Measurements from ENCODE around the gene NOX3. TPM values are rescaled to one million over a fixed set of nuclear protein-coding genes. Genes with fewer than 3 reads are reported as not detected.

Gene NOX3
- total and polyA plus RNA-seq, 10 of the 15 experiments (the other 5 are each of a cell fraction or from before 2014, with no cell fraction given): not detected

GRCh38 chr6:155352811-155353210 is 102.8 kb downstream of the NOX3 start:
- H3K27me3 ChIP-seq (replicated peaks in 1 of 2; ENCODE audit: control insufficient read depth in 2 of 2, insufficient read depth in 2 of 2, low read length in 1 of 2): no peaks in the 10 kb centered on the region
- TF ChIP-seq EED (IDR thresholded peaks at IDR 0.05; ENCODE audit: low read depth) (peak; percentile 69), NFIC (IDR thresholded peaks at IDR 0.05; ENCODE audit: low read depth, low read length) (no peak)
- ATAC-seq (peak; percentile 9; the same call in 2 of the 3 replicates), FAIRE-seq (no peak), DNase-seq (ENCODE audit: low read depth, low spot score) (no peak)
- in situ Hi-C loops (cut with MboI) (no loop called here), intact Hi-C loops (cut with micrococcal nuclease; ENCODE audit: unreplicated experiment) (loop anchor here (5.0 kb wide), 1 partner anchor 1344 kb away; no protein-coding TSS in a partner anchor)
- H3K79me2 ChIP-seq (ENCODE audit: control insufficient read depth, insufficient read depth, low read length): no peaks in the 10 kb centered on the region
- peak overlapping the region; percentile 50; the same call in 1 of the 2 replicates for H3K9ac ChIP-seq (ENCODE audit: control insufficient read depth, insufficient read depth, low read length)
- ChIA-PET RAD21 (ENCODE audit: unreplicated experiment) (interaction anchor here (0.8 to 1.5 kb wide), 4 partner anchors 24 to 65 kb away, joined by 3 to 10 read pairs (median 3); partner anchors contain the start of gene TFB1M), CTCF (interaction anchor here (1.5 kb wide), 1 partner anchor 25 kb away, joined by 6 read pairs; no protein-coding TSS in a partner anchor), SMC1A (ENCODE audit: uncharacterized antibody, unreplicated experiment) (interaction anchor here (0.7 to 5.4 kb wide), 5 partner anchors 10 to 176 kb away, joined by 3 to 26 read pairs (median 5); no protein-coding TSS in a partner anchor), POLR2A (interaction anchor here (0.9 kb wide), 1 partner anchor 66 kb away, joined by 6 read pairs; no protein-coding TSS in a partner anchor)
- H3K27ac ChIP-seq (ENCODE audit: control insufficient read depth, insufficient read depth): peak overlapping the region; percentile 81
- peaks cover 55% of the 10 kb centered on the region for H3K9me3 ChIP-seq (replicated peaks; ENCODE audit: control insufficient read depth, insufficient read depth, low read length)
- H3K4me1 ChIP-seq (ENCODE audit: control insufficient read depth, insufficient read depth, low read length): peaks cover 47% of the 10 kb centered on the region
- H4K20me1 ChIP-seq (ENCODE audit: control insufficient read depth, insufficient read depth): no peaks in the 10 kb centered on the region
- peak overlapping the region; percentile 38; the same call in 1 of the 2 replicates for H3K4me2 ChIP-seq (ENCODE audit: control insufficient read depth, insufficient read depth)
- no peak overlapping the region; the same call in 1 of the 2 replicates for H2AFZ ChIP-seq (ENCODE audit: control insufficient read depth, low read depth, low read length)
- no peak overlapping the region; the same call in 1 of the 2 replicates for H3K4me3 ChIP-seq
- BruUV-seq (replicated peaks): no TSS peak
- no peaks in the 10 kb centered on the region for H3K36me3 ChIP-seq (ENCODE audit: control insufficient read depth in 2 of 2, insufficient read depth in 2 of 2, low read length in 1 of 2)

GRCh38 chr6:155352130-155352420 is 103.6 kb downstream of the NOX3 start:
- Histone ChIP-seq H4K20me1 (ENCODE audit: control insufficient read depth, insufficient read depth) (no peaks in the 10 kb centered on the region), H3K9me3 (replicated peaks; ENCODE audit: control insufficient read depth, insufficient read depth, low read length) (peaks cover 62% of the 10 kb centered on the region), H3K27me3 (replicated peaks in 1 of 2; ENCODE audit: control insufficient read depth in 2 of 2, insufficient read depth in 2 of 2, low read length in 1 of 2) (no peaks in the 10 kb centered on the region), H3K36me3 (ENCODE audit: control insufficient read depth in 2 of 2, insufficient read depth in 2 of 2, low read length in 1 of 2) (no peaks in the 10 kb centered on the region), H3K4me1 (ENCODE audit: control insufficient read depth, insufficient read depth, low read length) (peaks cover 47% of the 10 kb centered on the region), H3K4me2 (ENCODE audit: control insufficient read depth, insufficient read depth) (peak overlapping the region; percentile 38), H3K9ac (ENCODE audit: control insufficient read depth, insufficient read depth, low read length) (peak overlapping the region; percentile 50), H3K27ac (ENCODE audit: control insufficient read depth, insufficient read depth) (peak overlapping the region; percentile 81), H3K79me2 (ENCODE audit: control insufficient read depth, insufficient read depth, low read length) (no peaks in the 10 kb centered on the region), H3K4me3 (no peak overlapping the region), H2AFZ (ENCODE audit: control insufficient read depth, low read depth, low read length) (no peak overlapping the region)
- intact Hi-C loops (cut with micrococcal nuclease; ENCODE audit: unreplicated experiment) (loop anchor here (5.0 kb wide), 1 partner anchor 1345 kb away; no protein-coding TSS in a partner anchor), in situ Hi-C loops (cut with MboI) (no loop called here)
- FAIRE-seq (no peak), DNase-seq (ENCODE audit: low read depth, low spot score) (no peak), ATAC-seq (no peak; the same call in 2 of the 3 replicates)
- ChIA-PET CTCF (interaction anchor here (0.8 to 1.5 kb wide), 3 partner anchors 10 to 67 kb away, joined by 3 to 6 read pairs (median 3); no protein-coding TSS in a partner anchor), SMC1A (ENCODE audit: uncharacterized antibody, unreplicated experiment) (interaction anchor here (0.8 to 5.4 kb wide), 4 partner anchors 10 to 66 kb away, joined by 3 to 26 read pairs (median 14); no protein-coding TSS in a partner anchor), RAD21 (ENCODE audit: unreplicated experiment) (interaction anchor here (0.8 to 1.5 kb wide), 6 partner anchors 16 to 66 kb away, joined by 3 to 10 read pairs (median 3); partner anchors contain the start of gene TFB1M), POLR2A (interaction anchor here (0.9 kb wide), 1 partner anchor 66 kb away, joined by 6 read pairs; no protein-coding TSS in a partner anchor)
- BruUV-seq (replicated peaks): no TSS peak
- WGBS (ENCODE audit: insufficient coverage, insufficient replicate concordance, low lambda C conversion rate, missing lambda C conversion rate): 1% methylated on average over 4 of the region's 4 CpGs
- TF ChIP-seq, protein P1, sequence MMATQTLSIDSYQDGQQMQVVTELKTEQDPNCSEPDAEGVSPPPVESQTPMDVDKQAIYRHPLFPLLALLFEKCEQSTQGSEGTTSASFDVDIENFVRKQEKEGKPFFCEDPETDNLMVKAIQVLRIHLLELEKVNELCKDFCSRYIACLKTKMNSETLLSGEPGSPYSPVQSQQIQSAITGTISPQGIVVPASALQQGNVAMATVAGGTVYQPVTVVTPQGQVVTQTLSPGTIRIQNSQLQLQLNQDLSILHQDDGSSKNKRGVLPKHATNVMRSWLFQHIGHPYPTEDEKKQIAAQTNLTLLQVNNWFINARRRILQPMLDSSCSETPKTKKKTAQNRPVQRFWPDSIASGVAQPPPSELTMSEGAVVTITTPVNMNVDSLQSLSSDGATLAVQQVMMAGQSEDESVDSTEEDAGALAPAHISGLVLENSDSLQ (IDR thresholded peaks at IDR 0.05): no peak
- no peak for TF ChIP-seq RCOR1 (conservative IDR thresholded peaks at IDR 0.05; ENCODE audit: low read depth, low read length)
- TF ChIP-seq YY1 (IDR thresholded peaks at IDR 0.05; ENCODE audit: low read depth, low read length): no peak
- TF ChIP-seq KAT2A (conservative IDR thresholded peaks at IDR 0.05; ENCODE audit: control insufficient read depth, low read depth, low read length): no peak
- no peak for TF ChIP-seq NBN (IDR thresholded peaks at IDR 0.05)
- no peak for TF ChIP-seq RAD51 (IDR thresholded peaks at IDR 0.05)
- TF ChIP-seq RAD21 (IDR thresholded peaks at IDR 0.05; ENCODE audit: insufficient read depth, low read depth, low read length): no peak
- TF ChIP-seq CHD1 (IDR thresholded peaks at IDR 0.05; ENCODE audit: low read depth, low read length): no peak
- no peak for TF ChIP-seq PAX8 (IDR thresholded peaks at IDR 0.05)
- TF ChIP-seq, protein P2, sequence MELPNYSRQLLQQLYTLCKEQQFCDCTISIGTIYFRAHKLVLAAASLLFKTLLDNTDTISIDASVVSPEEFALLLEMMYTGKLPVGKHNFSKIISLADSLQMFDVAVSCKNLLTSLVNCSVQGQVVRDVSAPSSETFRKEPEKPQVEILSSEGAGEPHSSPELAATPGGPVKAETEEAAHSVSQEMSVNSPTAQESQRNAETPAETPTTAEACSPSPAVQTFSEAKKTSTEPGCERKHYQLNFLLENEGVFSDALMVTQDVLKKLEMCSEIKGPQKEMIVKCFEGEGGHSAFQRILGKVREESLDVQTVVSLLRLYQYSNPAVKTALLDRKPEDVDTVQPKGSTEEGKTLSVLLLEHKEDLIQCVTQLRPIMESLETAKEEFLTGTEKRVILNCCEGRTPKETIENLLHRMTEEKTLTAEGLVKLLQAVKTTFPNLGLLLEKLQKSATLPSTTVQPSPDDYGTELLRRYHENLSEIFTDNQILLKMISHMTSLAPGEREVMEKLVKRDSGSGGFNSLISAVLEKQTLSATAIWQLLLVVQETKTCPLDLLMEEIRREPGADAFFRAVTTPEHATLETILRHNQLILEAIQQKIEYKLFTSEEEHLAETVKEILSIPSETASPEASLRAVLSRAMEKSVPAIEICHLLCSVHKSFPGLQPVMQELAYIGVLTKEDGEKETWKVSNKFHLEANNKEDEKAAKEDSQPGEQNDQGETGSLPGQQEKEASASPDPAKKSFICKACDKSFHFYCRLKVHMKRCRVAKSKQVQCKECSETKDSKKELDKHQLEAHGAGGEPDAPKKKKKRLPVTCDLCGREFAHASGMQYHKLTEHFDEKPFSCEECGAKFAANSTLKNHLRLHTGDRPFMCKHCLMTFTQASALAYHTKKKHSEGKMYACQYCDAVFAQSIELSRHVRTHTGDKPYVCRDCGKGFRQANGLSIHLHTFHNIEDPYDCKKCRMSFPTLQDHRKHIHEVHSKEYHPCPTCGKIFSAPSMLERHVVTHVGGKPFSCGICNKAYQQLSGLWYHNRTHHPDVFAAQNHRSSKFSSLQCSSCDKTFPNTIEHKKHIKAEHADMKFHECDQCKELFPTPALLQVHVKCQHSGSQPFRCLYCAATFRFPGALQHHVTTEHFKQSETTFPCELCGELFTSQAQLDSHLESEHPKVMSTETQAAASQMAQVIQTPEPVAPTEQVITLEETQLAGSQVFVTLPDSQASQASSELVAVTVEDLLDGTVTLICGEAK (IDR thresholded peaks at IDR 0.05; ENCODE audit: borderline replicate concordance): no peak
- no peak for TF ChIP-seq NFYB (IDR thresholded peaks at IDR 0.05; ENCODE audit: insufficient read depth, low read depth, low read length)
